ENCODE measurements around the gene M1AP.

Gene M1AP

GRCh38 chr2:74679615-74680014 lies 31.5 kb upstream of the M1AP start:
- H3K4me3 ChIP-seq (ENCODE audit: low read depth, low read length): no peak overlapping the region
- no peaks in the 10 kb centered on the region for H3K27me3 ChIP-seq (ENCODE audit: control insufficient read depth, insufficient read depth, low read length)
- H3K27ac ChIP-seq (ENCODE audit: low read depth, low read length): no peak overlapping the region
- no peaks in the 10 kb centered on the region for H3K4me1 ChIP-seq (ENCODE audit: control insufficient read depth, insufficient read depth, low read length)
- no peaks in the 10 kb centered on the region for H3K9me3 ChIP-seq (ENCODE audit: control insufficient read depth, insufficient read depth, low read depth, low read length)
- no peaks in the 10 kb centered on the region; the same call in 1 of the 2 replicates for H3K36me3 ChIP-seq (ENCODE audit: control insufficient read depth, insufficient read depth, low read length)
- no peak overlapping the region for H3K9ac ChIP-seq (ENCODE audit: low read length)

DNA sequence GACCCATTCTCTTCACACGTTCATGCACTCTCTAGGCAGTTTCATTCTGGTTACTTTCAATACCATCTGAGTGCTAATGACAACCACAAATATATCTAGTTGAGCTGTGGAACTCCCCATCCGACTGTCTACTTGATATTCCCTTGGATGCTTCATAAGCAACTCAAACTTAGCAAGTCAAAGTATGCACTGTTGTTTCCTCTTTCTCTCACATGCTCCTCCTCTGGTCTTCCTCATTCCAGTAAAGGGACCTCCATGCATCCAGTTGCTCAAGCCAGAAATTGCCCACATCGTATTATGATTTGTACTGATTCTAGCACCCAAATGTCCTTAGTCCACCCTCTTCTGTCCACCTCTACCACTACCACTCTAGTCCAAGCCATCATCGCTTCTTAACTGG lies 28.2 kb upstream of the M1AP start:
- Histone ChIP-seq H3K4me3 (ENCODE audit: low read depth, low read length) (no peak overlapping the region), H3K27me3 (ENCODE audit: control insufficient read depth, insufficient read depth, low read length) (no peaks in the 10 kb centered on the region), H3K4me1 (ENCODE audit: control insufficient read depth, insufficient read depth, low read length) (no peaks in the 10 kb centered on the region), H3K27ac (ENCODE audit: low read depth, low read length) (no peak overlapping the region), H3K36me3 (ENCODE audit: control insufficient read depth, insufficient read depth, low read length) (no peaks in the 10 kb centered on the region; the same call in 1 of the 2 replicates), H3K9ac (ENCODE audit: low read length) (no peak overlapping the region), H3K9me3 (ENCODE audit: control insufficient read depth, insufficient read depth, low read depth, low read length) (no peaks in the 10 kb centered on the region)

DNA sequence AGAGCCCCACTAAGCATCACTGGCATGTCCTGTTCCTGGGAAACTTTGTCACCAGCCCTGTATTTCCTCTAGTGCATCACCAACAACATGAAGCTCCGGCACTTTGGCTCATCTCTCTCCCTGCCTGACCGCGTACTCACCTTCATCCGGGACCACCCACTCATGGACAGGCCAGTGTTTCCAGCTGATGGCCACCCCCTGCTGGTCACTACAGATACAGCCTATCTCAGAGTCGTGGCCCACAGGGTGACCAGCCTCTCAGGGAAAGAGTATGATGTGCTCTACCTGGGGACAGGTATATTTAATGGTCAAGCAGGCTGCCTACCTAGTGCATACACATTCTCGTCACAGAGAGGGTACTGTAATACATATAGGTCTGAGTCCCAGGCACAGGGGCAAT lies 27.0 kb upstream of the M1AP start:
- no peak overlapping the region for H3K4me3 ChIP-seq (ENCODE audit: low read depth, low read length)
- H3K36me3 ChIP-seq (ENCODE audit: control insufficient read depth, insufficient read depth, low read length): no peaks in the 10 kb centered on the region; the same call in 1 of the 2 replicates
- no peaks in the 10 kb centered on the region for H3K27me3 ChIP-seq (ENCODE audit: control insufficient read depth, insufficient read depth, low read length)
- H3K27ac ChIP-seq (ENCODE audit: low read depth, low read length): no peak overlapping the region
- H3K9ac ChIP-seq (ENCODE audit: low read length): no peak overlapping the region
- H3K4me1 ChIP-seq (ENCODE audit: control insufficient read depth, insufficient read depth, low read length): no peaks in the 10 kb centered on the region
- H3K9me3 ChIP-seq (ENCODE audit: control insufficient read depth, insufficient read depth, low read depth, low read length): no peaks in the 10 kb centered on the region

DNA sequence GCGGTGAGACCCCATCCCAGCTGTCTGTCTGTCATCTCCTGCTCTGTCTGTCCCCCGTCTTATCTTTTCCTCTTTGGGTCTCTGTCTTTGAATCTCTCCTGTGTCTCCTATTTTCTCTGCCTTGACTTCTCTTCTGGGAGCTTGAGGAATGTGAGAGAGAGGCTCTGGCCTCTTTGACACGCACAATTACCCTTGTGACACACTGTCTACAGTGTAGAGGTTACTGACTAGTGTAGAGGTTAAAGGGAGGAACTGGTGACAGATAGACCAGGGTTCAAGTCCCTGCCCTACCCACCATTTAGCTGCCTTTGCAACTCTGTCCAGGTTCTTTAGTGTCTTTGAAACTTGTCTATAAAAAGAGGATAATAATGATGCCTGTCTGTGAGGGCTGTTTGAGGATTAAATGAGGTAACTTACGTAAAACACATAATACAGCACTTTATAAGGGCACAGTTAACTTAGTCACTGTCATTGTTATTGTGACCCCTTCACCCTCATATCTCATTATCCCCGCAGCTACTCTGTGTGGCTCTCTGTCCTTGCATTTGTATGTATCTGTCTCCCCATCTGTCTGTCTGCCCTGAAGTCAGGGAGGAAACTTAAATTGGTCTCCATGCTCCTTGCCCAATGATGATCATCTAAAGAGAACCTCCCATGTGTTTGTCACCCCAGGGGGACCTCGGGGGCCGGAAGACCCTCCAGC lies 25.8 kb upstream of the M1AP start:
- no peaks in the 10 kb centered on the region for H3K27me3 ChIP-seq (ENCODE audit: control insufficient read depth, insufficient read depth, low read length)
- H3K27ac ChIP-seq (ENCODE audit: low read depth, low read length): no peak overlapping the region
- no peak overlapping the region for H3K9ac ChIP-seq (ENCODE audit: low read length)
- no peaks in the 10 kb centered on the region for H3K9me3 ChIP-seq (ENCODE audit: control insufficient read depth, insufficient read depth, low read depth, low read length)
- H3K4me1 ChIP-seq (ENCODE audit: control insufficient read depth, insufficient read depth, low read length): no peaks in the 10 kb centered on the region
- no peak overlapping the region for H3K4me3 ChIP-seq (ENCODE audit: low read depth, low read length)
- H3K36me3 ChIP-seq (ENCODE audit: control insufficient read depth, insufficient read depth, low read length): no peaks in the 10 kb centered on the region

DNA sequence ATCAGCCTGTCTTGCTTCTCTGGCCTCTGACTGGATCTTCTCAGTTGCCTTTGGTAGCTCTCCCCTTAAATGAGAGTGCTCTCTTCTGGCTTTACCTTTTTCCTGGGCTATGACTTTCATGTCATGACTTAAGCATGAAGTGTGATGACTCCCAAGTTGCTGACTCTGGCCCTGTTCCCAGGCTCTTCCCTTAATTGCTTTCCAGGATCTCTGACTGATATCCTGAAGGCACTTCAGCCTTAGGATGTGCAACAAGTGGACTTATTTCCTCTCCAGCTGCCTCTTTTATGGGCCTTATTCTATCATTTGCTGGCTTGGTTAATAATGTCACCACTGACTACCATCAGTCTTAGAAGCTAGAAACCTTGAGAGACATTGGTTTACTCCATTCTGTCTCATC lies 23.3 kb upstream of the M1AP start:
- Histone ChIP-seq H3K4me1 (ENCODE audit: control insufficient read depth, insufficient read depth, low read length) (no peaks in the 10 kb centered on the region), H3K4me3 (ENCODE audit: low read depth, low read length) (no peak overlapping the region), H3K27me3 (ENCODE audit: control insufficient read depth, insufficient read depth, low read length) (no peaks in the 10 kb centered on the region), H3K9me3 (ENCODE audit: control insufficient read depth, insufficient read depth, low read depth, low read length) (no peaks in the 10 kb centered on the region), H3K9ac (ENCODE audit: low read length) (no peak overlapping the region), H3K36me3 (ENCODE audit: control insufficient read depth, insufficient read depth, low read length) (no peaks in the 10 kb centered on the region), H3K27ac (ENCODE audit: low read depth, low read length) (no peak overlapping the region)

DNA sequence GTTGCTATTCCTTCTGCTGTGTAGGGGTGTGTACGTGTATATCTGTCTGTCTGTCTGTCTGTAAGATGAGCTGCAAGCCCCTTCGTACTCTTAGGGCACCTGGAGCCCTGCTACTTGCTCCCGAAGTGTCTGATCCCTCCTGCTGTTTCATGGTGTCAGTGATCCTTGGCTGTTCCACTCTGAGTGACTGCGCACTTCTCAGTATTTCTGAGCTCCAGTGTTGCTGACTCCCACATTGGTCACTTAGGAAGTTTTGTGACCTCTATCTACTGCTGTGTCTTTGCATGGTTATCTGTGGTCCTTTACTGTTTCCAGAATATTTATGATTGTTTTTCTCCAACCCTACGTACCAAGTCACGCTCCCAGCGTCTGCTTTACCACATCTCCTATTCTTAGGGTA lies 22.1 kb upstream of the M1AP start:
- Histone ChIP-seq H3K36me3 (ENCODE audit: control insufficient read depth, insufficient read depth, low read length) (no peaks in the 10 kb centered on the region), H3K27me3 (ENCODE audit: control insufficient read depth, insufficient read depth, low read length) (no peaks in the 10 kb centered on the region), H3K4me1 (ENCODE audit: control insufficient read depth, insufficient read depth, low read length) (no peaks in the 10 kb centered on the region), H3K27ac (ENCODE audit: low read depth, low read length) (no peak overlapping the region), H3K9ac (ENCODE audit: low read length) (no peak overlapping the region), H3K9me3 (ENCODE audit: control insufficient read depth, insufficient read depth, low read depth, low read length) (no peaks in the 10 kb centered on the region), H3K4me3 (ENCODE audit: low read depth, low read length) (no peak overlapping the region)

DNA sequence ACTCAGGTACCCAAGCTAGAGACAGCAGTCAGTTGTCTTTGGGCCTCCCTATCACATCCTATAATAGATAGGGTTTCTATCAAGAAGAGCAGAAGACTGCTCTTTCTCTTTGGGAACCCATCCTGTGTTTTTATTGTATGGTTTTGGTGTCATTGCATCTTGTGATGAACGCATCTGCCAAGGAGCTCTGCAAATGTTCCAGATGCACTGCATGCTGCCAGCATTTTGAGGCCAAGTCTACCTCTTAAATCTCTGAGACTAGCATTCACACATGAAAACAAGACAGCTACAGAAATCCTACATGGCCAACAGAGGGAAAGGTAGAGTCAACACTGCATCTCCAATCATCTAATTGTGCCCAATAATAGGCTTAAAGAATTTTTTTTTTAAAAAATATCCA lies 20.0 kb upstream of the M1AP start:
- no peaks in the 10 kb centered on the region for H3K4me1 ChIP-seq (ENCODE audit: control insufficient read depth, insufficient read depth, low read length)
- H3K4me3 ChIP-seq (ENCODE audit: low read depth, low read length): no peak overlapping the region
- no peak overlapping the region for H3K9ac ChIP-seq (ENCODE audit: low read length)
- no peaks in the 10 kb centered on the region for H3K9me3 ChIP-seq (ENCODE audit: control insufficient read depth, insufficient read depth, low read depth, low read length)
- no peaks in the 10 kb centered on the region for H3K27me3 ChIP-seq (ENCODE audit: control insufficient read depth, insufficient read depth, low read length)
- no peaks in the 10 kb centered on the region for H3K36me3 ChIP-seq (ENCODE audit: control insufficient read depth, insufficient read depth, low read length)
- no peak overlapping the region for H3K27ac ChIP-seq (ENCODE audit: low read depth, low read length)

- Histone ChIP-seq H3K36me3 (ENCODE audit: control insufficient read depth, insufficient read depth, low read length) (no peaks in the 10 kb centered on the region), H3K27ac (ENCODE audit: low read depth, low read length) (no peak overlapping the region), H3K9me3 (ENCODE audit: control insufficient read depth, insufficient read depth, low read depth, low read length) (no peaks in the 10 kb centered on the region), H3K4me3 (ENCODE audit: low read depth, low read length) (no peak overlapping the region), H3K9ac (ENCODE audit: low read length) (no peak overlapping the region), H3K27me3 (ENCODE audit: control insufficient read depth, insufficient read depth, low read length) (peaks cover 18% of the 10 kb centered on the region), H3K4me1 (ENCODE audit: control insufficient read depth, insufficient read depth, low read length) (peaks cover 2% of the 10 kb centered on the region; the same call in 1 of the 2 replicates)
Observed at GRCh38 chr2:74659462-74659861, 11.3 kb upstream of the M1AP start.

- Histone ChIP-seq H3K9ac (ENCODE audit: low read length) (no peak overlapping the region), H3K4me3 (ENCODE audit: low read depth, low read length) (no peak overlapping the region), H3K36me3 (ENCODE audit: control insufficient read depth, insufficient read depth, low read length) (no peaks in the 10 kb centered on the region), H3K9me3 (ENCODE audit: control insufficient read depth, insufficient read depth, low read depth, low read length) (no peaks in the 10 kb centered on the region), H3K27ac (ENCODE audit: low read depth, low read length) (no peak overlapping the region), H3K27me3 (ENCODE audit: control insufficient read depth, insufficient read depth, low read length) (peaks cover 21% of the 10 kb centered on the region), H3K4me1 (ENCODE audit: control insufficient read depth, insufficient read depth, low read length) (peaks cover 2% of the 10 kb centered on the region; the same call in 1 of the 2 replicates)
Observed at GRCh38 chr2:74658516-74658915, 10.4 kb upstream of the M1AP start.

DNA sequence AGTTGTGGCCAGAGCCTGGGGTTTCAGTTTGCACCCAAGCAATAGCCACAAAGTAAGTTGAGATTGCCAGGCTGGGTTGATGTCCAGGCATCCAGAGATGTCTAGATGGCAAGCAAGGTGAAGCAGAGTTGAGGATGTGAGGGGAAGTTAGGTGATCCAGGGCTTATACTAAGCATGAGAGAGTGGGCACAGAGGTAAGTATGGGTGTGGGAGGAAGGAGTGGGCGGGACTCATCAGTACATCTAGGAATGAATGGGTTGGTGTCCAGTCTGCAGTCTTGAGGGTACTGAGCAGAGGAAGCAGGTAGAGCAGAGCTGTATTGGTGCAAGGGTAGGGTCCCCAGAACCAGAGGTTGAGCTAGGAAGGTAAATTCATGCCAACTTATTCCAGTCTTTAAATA lies 7.4 kb upstream of the M1AP start:
- H3K27me3 ChIP-seq (ENCODE audit: control insufficient read depth, insufficient read depth, low read length): peaks cover 22% of the 10 kb centered on the region
- no peaks in the 10 kb centered on the region for H3K9me3 ChIP-seq (ENCODE audit: control insufficient read depth, insufficient read depth, low read depth, low read length)
- no peak overlapping the region for H3K4me3 ChIP-seq (ENCODE audit: low read depth, low read length)
- H3K9ac ChIP-seq (ENCODE audit: low read length): no peak overlapping the region
- no peaks in the 10 kb centered on the region for H3K36me3 ChIP-seq (ENCODE audit: control insufficient read depth, insufficient read depth, low read length)
- H3K27ac ChIP-seq (ENCODE audit: low read depth, low read length): no peak overlapping the region
- H3K4me1 ChIP-seq (ENCODE audit: control insufficient read depth, insufficient read depth, low read length): peaks cover 2% of the 10 kb centered on the region; the same call in 1 of the 2 replicates

DNA sequence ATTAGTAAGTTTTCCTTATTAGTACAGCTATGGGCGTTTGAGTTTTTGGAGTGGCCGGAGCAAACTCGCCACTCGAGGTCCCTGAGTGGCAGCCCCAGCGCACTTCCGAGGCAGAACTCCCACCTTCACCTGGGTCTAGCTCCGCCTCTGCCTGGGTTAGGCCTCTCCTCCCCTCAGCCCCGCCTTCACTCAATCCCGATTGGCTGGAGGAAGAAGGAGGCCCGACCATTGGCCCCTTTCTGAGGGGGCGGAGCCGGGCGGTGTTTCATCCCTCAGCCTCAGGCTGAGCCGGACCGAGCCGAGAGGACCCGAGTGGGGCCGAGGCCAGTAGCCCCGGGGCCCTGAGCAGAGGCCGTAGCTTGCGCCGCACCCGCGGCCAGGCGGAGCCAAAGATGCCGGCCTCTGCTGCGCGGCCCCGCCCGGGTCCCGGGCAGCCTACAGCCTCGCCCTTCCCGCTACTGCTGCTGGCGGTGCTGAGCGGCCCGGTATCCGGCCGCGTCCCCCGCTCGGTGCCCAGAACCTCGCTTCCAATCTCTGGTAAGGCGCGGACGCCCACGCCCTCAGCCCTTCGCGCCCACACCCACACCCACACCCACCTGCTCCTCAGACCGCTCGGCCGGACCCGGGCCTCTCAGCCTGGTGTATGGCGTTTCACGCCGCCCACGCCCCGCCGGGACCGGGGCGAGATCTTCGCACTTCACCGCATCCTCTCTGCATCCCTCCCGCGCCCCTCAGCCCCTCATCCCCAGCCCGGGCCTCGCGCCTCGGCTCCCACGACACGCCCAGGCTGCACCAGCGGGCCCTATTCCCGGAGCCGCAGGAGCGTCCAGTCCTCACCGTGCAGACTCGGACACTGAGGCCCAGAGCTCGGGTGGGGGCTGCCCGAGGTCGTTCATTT lies 6.1 kb upstream of the M1AP start, which contains the start of gene SEMA4F:
Gene SEMA4F, plus strand, starts transcription at position 263 of the 898 bp plus-strand sequence. Its CDS starts 130 bp downstream, at position 393.
- H3K27me3 ChIP-seq (ENCODE audit: control insufficient read depth, insufficient read depth, low read length): peaks cover 24% of the 10 kb centered on the region
- peak within 1 kb of the TSS; percentile 79 for H3K4me3 ChIP-seq (ENCODE audit: low read depth, low read length)
- H3K36me3 ChIP-seq (ENCODE audit: control insufficient read depth, insufficient read depth, low read length): no peaks in the 10 kb centered on the region
- peak within 1 kb of the TSS; percentile 44 for H3K9ac ChIP-seq (ENCODE audit: low read length)
- no peak within 1 kb of the TSS for H3K27ac ChIP-seq (ENCODE audit: low read depth, low read length)
- no peaks in the 10 kb centered on the region for H3K9me3 ChIP-seq (ENCODE audit: control insufficient read depth, insufficient read depth, low read depth, low read length)
- peaks cover 2% of the 10 kb centered on the region; the same call in 1 of the 2 replicates for H3K4me1 ChIP-seq (ENCODE audit: control insufficient read depth, insufficient read depth, low read length)
